Smooth muscle cell (in vitro differentiated cells): Measurements from ENCODE around the gene NEURL2. TPM values are rescaled to one million over a fixed set of nuclear protein-coding genes. Genes with fewer than 3 reads are reported as not detected.

Experiments used
- DNase-seq: peaks from one replicate; lab custom pipeline; 2025; ENCODE audit not compliant: unreplicated experiment; lab: John Stamatoyannopoulos, UW
- H2AFZ ChIP-seq: fragments of 200-600 bp; sonication (generic); 2 replicates; pipeline ENCODE4 v1.6.0; 2016; ENCODE audit warnings: antibody characterized with exemption, low read depth, mild to moderate bottlenecking
- H3F3A ChIP-seq: fragments of 200-600 bp; sonication (generic); 2 replicates; pipeline ENCODE4 v1.6.0; 2017; ENCODE audit warnings: antibody characterized with exemption, low read depth
- H3K27ac ChIP-seq: fragments of 200-600 bp; sonication (generic); 2 replicates; pipeline ENCODE4 v1.5.1; 2016; ENCODE audit warnings: low read depth, mild to moderate bottlenecking
- H3K27me3 ChIP-seq: fragments of 200-600 bp; sonication (generic); 2 replicates; pipeline ENCODE4 v1.6.1; 2016; ENCODE audit warnings: low read depth, mild to moderate bottlenecking
- H3K36me3 ChIP-seq: fragments of 200-600 bp; sonication (generic); 2 replicates; pipeline ENCODE4 v1.5.1; 2016; ENCODE audit warnings: low read depth
- H3K4me1 ChIP-seq: fragments of 200-600 bp; sonication (generic); 2 replicates; pipeline ENCODE4 v1.5.1; 2016; ENCODE audit warnings: low read depth
- H3K4me2 ChIP-seq: fragments of 200-600 bp; sonication (generic); 2 replicates; pipeline ENCODE4 v1.6.0; 2016; ENCODE audit warnings: mild to moderate bottlenecking
- H3K4me3 ChIP-seq: fragments of 200-600 bp; sonication (generic); 2 replicates; pipeline ENCODE4 v1.5.1; 2016; ENCODE audit warnings: mild to moderate bottlenecking
- H3K79me2 ChIP-seq: fragments of 200-600 bp; sonication (generic); 2 replicates; pipeline ENCODE4 v1.6.0; 2016; ENCODE audit warnings: low read depth, mild to moderate bottlenecking
- H3K9ac ChIP-seq: fragments of 200-600 bp; sonication (generic); 2 replicates; pipeline ENCODE4 v1.6.0; 2016; ENCODE audit warnings: low read depth
- H3K9me3 ChIP-seq: fragments of 200-600 bp; sonication (generic); replicated peaks from 2 replicates; pipeline ENCODE4 v1.5.1; 2016; ENCODE audit warnings: low read depth
- H4K20me1 ChIP-seq: fragments of 200-600 bp; sonication (generic); 2 replicates; pipeline ENCODE4 v1.6.0; 2016; ENCODE audit warnings: low read depth
- CTCF ChIP-seq: fragments of 200-600 bp; sonication (generic); IDR thresholded peaks from 2 replicates; pipeline ENCODE4 v1.5.1; 2017; ENCODE audit warnings: borderline replicate concordance, mild to moderate bottlenecking, antibody characterized with exemption; ENCODE audit not compliant: insufficient read depth, poor library complexity, severe bottlenecking
- WGBS: methylation state at CpG from one replicate; pipeline ENCODE4 v1.1.7; 2016; ENCODE audit warnings: low lambda C conversion rate; 5-methylcytosine and 5-hydroxymethylcytosine counted together
- polyA plus RNA-seq: library from polyadenylated mRNA; unstranded; fragments of >200 nt; fragmentation: Nextera tagmentation; extraction: Ambion mirVana; gene quantifications from 2 replicates; pipeline ENCODE4 v1.2.1, GENCODE V29; 2016
- total RNA-seq: library from RNA; depleted of rRNA; stranded (reverse); fragments of >200 nt; gene quantifications from 2 replicates; pipeline ENCODE4 v1.2.3, GENCODE V29; 2014

The NEURL2 gene
- total and polyA plus RNA-seq, 2 experiments from 2014 or later: 0.31 to 3.7 TPM

- H3K27ac ChIP-seq: peak overlapping the region; percentile 78
- H3K27me3 ChIP-seq: no peaks in the 10 kb centered on the region
- H3K9me3 ChIP-seq: no peaks in the 10 kb centered on the region
- H3K4me2 ChIP-seq: peak overlapping the region; percentile 86
- H3K9ac ChIP-seq: peak overlapping the region; percentile 86
- H3F3A ChIP-seq: no peaks in the 10 kb centered on the region
- 4% methylated on average over 42 of the region's 43 CpGs for WGBS
- no peak for TF ChIP-seq CTCF
- no peaks in the 10 kb centered on the region for H3K79me2 ChIP-seq
- DNase-seq: peak; percentile 96
- peak overlapping the region; percentile 58 for H3K4me3 ChIP-seq
- peaks cover 10% of the 10 kb centered on the region for H3K4me1 ChIP-seq
- no peak overlapping the region for H2AFZ ChIP-seq
- H4K20me1 ChIP-seq: no peaks in the 10 kb centered on the region
- H3K36me3 ChIP-seq: no peaks in the 10 kb centered on the region
Measured at GRCh38 chr20:45910670-45911485, 19.9 kb upstream of the NEURL2 start.

- Histone ChIP-seq H3K27me3 (no peaks in the 10 kb centered on the region), H3K9me3 (no peaks in the 10 kb centered on the region), H3F3A (no peaks in the 10 kb centered on the region), H4K20me1 (no peaks in the 10 kb centered on the region), H3K27ac (peak overlapping the region; percentile 12), H2AFZ (no peak overlapping the region), H3K9ac (no peak overlapping the region), H3K4me3 (peak overlapping the region; percentile 8), H3K4me2 (peak overlapping the region; percentile 71), H3K79me2 (no peaks in the 10 kb centered on the region), H3K4me1 (peaks cover 10% of the 10 kb centered on the region), H3K36me3 (no peaks in the 10 kb centered on the region)
- no peak for DNase-seq
- 87% methylated on average over 18 of the region's 22 CpGs for WGBS
- no peak for TF ChIP-seq CTCF
Measured at GRCh38 chr20:45909817-45910669, 19.0 kb upstream of the NEURL2 start.

DNA sequence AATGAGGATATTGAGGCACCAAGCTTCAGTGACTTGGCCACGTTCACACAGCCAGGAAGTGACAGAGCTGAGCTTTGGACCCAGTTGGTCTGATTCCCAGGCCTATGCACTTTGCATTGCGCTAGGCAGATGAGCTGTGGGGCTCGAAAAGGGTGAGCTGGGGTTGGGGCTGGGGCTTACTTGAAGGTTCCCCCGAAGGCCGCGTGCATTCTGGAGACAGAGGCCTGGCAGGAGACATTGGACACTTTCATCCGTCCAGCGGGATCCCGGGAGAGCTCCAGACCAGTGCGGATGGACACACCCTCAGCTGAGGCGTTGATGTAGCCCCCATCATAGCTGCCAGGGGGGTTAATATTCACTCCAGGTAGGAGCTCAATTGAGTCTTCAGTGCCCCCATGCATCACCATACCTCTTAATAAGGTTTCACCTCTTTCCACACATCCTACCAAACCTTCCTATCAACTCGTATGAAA lies 18.4 kb upstream of the NEURL2 start:
- no peaks in the 10 kb centered on the region for H3K9me3 ChIP-seq
- WGBS: 97% methylated on average over 12 of the region's 12 CpGs

More for the DNA sequence above, 18.4 kb upstream of the NEURL2 start:
- TF ChIP-seq CTCF: no peak
- no peaks in the 10 kb centered on the region for H3K27me3 ChIP-seq
- no peak overlapping the region for H3K4me3 ChIP-seq
- no peak overlapping the region for H3K9ac ChIP-seq
- H3K4me2 ChIP-seq: no peak overlapping the region
- no peaks in the 10 kb centered on the region for H3K79me2 ChIP-seq
- no peaks in the 10 kb centered on the region for H4K20me1 ChIP-seq
- H3K27ac ChIP-seq: peak overlapping the region; percentile 12
- peaks cover 10% of the 10 kb centered on the region for H3K4me1 ChIP-seq
- H2AFZ ChIP-seq: no peak overlapping the region
- no peak for DNase-seq
- H3K36me3 ChIP-seq: no peaks in the 10 kb centered on the region
- no peaks in the 10 kb centered on the region for H3F3A ChIP-seq
